ENCODE measurements around the gene OTULIN.

Gene OTULIN

GRCh38 chr5:14743601-14744295 is 79.2 kb downstream of the OTULIN start:
- H4K20me1 ChIP-seq (ENCODE audit: insufficient read depth, low read length, poor library complexity, severe bottlenecking), result no peaks in the 10 kb centered on the region
- H3K9me3 ChIP-seq (ENCODE audit: insufficient read depth, low read depth, low read length), result no peaks in the 10 kb centered on the region
- H3K36me3 ChIP-seq (ENCODE audit: insufficient read depth, low read length), result peaks cover 35% of the 10 kb centered on the region; the same call in 1 of the 2 replicates
- no peak for TF ChIP-seq EZH2phosphoT487 (IDR thresholded peaks at IDR 0.05; ENCODE audit: borderline replicate concordance)
- no peak for TF ChIP-seq CTCF (conservative IDR thresholded peaks at IDR 0.05; ENCODE audit: low read length)
- peaks cover 5% of the 10 kb centered on the region for H3K4me1 ChIP-seq (ENCODE audit: insufficient read depth, low read length, poor library complexity, severe bottlenecking)
- H3K9ac ChIP-seq (ENCODE audit: low read depth, low read length, poor library complexity, severe bottlenecking), result no peak overlapping the region
- H3K79me2 ChIP-seq (ENCODE audit: insufficient read depth, low read length), result no peaks in the 10 kb centered on the region
- no peaks in the 10 kb centered on the region for H3K9me2 ChIP-seq (replicated peaks; ENCODE audit: low read depth, low read length)
- no peak overlapping the region for H3K4me3 ChIP-seq (ENCODE audit: low read length, poor library complexity, severe bottlenecking)
- no peak overlapping the region for H2AFZ ChIP-seq (ENCODE audit: low read length)
- no peaks in the 10 kb centered on the region for H3F3A ChIP-seq (ENCODE audit: low read depth)
- H3K4me2 ChIP-seq (ENCODE audit: low read depth, low read length, poor library complexity, severe bottlenecking), result no peak overlapping the region
- no peaks in the 10 kb centered on the region for H3K27me3 ChIP-seq (ENCODE audit: insufficient read depth, low read length, poor library complexity, severe bottlenecking)

- Histone ChIP-seq H3K9me2 (replicated peaks; ENCODE audit: low read depth, low read length) (no peaks in the 10 kb centered on the region), H2AFZ (ENCODE audit: low read length) (no peak overlapping the region), H3K4me3 (ENCODE audit: low read length, poor library complexity, severe bottlenecking) (no peak overlapping the region), H3K4me1 (ENCODE audit: insufficient read depth, low read length, poor library complexity, severe bottlenecking) (peaks cover 5% of the 10 kb centered on the region), H4K20me1 (ENCODE audit: insufficient read depth, low read length, poor library complexity, severe bottlenecking) (no peaks in the 10 kb centered on the region), H3K27me3 (ENCODE audit: insufficient read depth, low read length, poor library complexity, severe bottlenecking) (no peaks in the 10 kb centered on the region), H3K36me3 (ENCODE audit: insufficient read depth, low read length) (peaks cover 33% of the 10 kb centered on the region; the same call in 1 of the 2 replicates), H3K79me2 (ENCODE audit: insufficient read depth, low read length) (no peaks in the 10 kb centered on the region), H3F3A (ENCODE audit: low read depth) (no peaks in the 10 kb centered on the region), H3K4me2 (ENCODE audit: low read depth, low read length, poor library complexity, severe bottlenecking) (no peak overlapping the region), H3K9me3 (ENCODE audit: insufficient read depth, low read depth, low read length) (no peaks in the 10 kb centered on the region), H3K9ac (ENCODE audit: low read depth, low read length, poor library complexity, severe bottlenecking) (no peak overlapping the region)
- TF ChIP-seq CTCF (conservative IDR thresholded peaks at IDR 0.05; ENCODE audit: low read length), result no peak
- no peak for TF ChIP-seq EZH2phosphoT487 (IDR thresholded peaks at IDR 0.05; ENCODE audit: borderline replicate concordance)
Measured at GRCh38 chr5:14744296-14745187, 80.0 kb downstream of the OTULIN start.

- Histone ChIP-seq H3K4me3 (ENCODE audit: low read length, poor library complexity, severe bottlenecking) (no peak overlapping the region), H4K20me1 (ENCODE audit: insufficient read depth, low read length, poor library complexity, severe bottlenecking) (no peaks in the 10 kb centered on the region), H3F3A (ENCODE audit: low read depth) (no peaks in the 10 kb centered on the region), H3K79me2 (ENCODE audit: insufficient read depth, low read length) (no peaks in the 10 kb centered on the region), H3K9ac (ENCODE audit: low read depth, low read length, poor library complexity, severe bottlenecking) (no peak overlapping the region), H3K9me2 (replicated peaks; ENCODE audit: low read depth, low read length) (no peaks in the 10 kb centered on the region), H3K27me3 (ENCODE audit: insufficient read depth, low read length, poor library complexity, severe bottlenecking) (no peaks in the 10 kb centered on the region), H3K9me3 (ENCODE audit: insufficient read depth, low read depth, low read length) (no peaks in the 10 kb centered on the region), H3K4me1 (ENCODE audit: insufficient read depth, low read length, poor library complexity, severe bottlenecking) (peaks cover 5% of the 10 kb centered on the region), H2AFZ (ENCODE audit: low read length) (no peak overlapping the region), H3K36me3 (ENCODE audit: insufficient read depth, low read length) (peaks cover 27% of the 10 kb centered on the region; the same call in 1 of the 2 replicates), H3K4me2 (ENCODE audit: low read depth, low read length, poor library complexity, severe bottlenecking) (no peak overlapping the region)
- TF ChIP-seq CTCF (conservative IDR thresholded peaks at IDR 0.05; ENCODE audit: low read length) (no peak), EZH2phosphoT487 (IDR thresholded peaks at IDR 0.05; ENCODE audit: borderline replicate concordance) (no peak)
Measured at GRCh38 chr5:14745188-14745563, 80.7 kb downstream of the OTULIN start.
